ENCODE measurements around the gene TLNRD1.

TLNRD1 gene

GRCh38 chr15:80978685-80979329, 21.9 kb upstream of the TLNRD1 start:
- DNase-seq, result no peak

DNA sequence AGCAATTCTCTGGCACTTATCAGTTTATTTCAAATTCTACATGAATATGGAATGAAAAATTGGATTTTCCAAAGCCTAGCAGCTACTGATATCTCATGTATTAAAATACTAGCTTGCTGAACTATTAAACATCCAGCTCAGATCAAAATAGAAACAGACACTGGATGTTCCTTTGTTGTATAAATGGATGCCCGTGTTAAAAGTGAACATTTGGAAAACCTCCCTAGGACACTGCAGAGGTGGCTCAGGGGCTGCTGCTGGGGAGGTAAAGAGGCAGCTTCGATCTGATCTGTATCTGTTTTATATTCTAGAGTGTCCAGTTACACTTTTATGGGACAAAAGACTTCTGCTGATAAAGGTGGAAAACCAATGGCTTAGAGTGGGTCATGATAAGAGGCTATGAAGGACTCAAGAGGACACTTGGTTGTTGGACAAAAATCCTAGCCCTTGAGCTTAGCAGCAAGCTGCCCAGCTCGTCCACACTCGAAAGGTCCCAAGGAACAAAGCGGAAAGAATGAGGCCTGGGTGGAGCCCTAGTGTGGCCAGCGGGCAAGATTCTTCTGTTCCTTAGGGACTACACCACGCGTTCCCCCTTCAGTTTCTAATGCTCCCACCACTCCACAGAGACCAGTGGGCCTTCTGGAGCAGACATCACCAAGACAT, 21.1 kb upstream of the TLNRD1 start:
- no peak for DNase-seq

DNA sequence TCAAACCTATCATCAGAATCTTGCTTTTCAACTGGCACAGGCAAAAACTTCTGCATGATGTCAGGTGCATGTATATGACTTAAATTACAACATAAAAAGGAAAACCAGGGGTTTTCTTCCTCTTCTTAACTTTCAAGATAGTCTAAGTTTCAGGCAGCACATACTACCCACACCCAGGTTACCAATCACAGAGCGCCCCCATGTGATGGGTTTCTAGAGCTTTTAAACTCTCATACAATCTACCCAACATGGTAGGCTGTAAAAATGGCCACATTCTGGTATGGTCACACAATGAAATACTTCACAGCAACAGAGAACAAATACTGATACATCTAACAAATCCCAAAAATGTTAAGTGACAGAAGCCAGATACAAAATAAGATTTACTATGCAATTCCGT, 18.5 kb upstream of the TLNRD1 start:
- DNase-seq, result no peak

DNA sequence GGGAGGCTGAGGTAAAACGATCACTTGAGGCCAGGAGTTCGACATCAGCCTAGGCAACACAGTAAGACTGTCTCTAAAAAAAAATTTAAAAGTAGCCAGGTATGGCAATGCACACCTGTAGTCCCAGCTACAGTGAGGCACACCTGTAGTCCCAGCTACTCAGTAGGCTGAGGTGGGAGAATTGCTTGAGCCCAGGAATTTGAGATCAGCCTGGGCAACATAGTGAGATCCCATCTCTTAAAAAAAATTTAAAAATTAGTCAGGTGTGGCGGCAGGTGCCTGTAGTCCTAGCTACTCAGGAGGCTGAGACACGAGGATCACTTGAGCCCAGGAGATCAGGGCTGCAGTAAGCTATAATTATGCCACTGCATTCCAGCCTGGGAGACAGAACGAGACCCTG, 17.9 kb upstream of the TLNRD1 start:
- DNase-seq, result no peak

DNA sequence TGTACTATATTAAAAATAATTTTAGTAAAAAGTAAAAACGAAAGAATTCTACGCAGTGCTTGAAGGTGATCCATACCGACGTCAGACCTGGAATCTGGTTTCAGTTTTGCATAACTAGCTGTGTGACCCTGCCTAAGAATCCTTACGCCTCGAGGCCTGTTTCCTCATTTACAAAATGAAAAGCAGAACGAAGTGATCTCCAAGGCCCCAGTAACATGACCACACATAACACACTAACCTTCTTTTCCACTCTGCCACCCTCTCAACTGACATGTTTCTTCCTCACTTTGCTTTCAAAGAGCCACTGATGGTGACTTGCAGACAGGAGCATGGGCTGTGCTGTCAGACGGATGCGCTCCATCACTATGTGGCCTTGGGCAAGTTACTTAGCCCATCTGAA, 15.9 kb upstream of the TLNRD1 start:
- peak; percentile 39 for DNase-seq

- DNase-seq, result no peak
Measured at GRCh38 chr15:80985981-80986380, 14.7 kb upstream of the TLNRD1 start.

DNA sequence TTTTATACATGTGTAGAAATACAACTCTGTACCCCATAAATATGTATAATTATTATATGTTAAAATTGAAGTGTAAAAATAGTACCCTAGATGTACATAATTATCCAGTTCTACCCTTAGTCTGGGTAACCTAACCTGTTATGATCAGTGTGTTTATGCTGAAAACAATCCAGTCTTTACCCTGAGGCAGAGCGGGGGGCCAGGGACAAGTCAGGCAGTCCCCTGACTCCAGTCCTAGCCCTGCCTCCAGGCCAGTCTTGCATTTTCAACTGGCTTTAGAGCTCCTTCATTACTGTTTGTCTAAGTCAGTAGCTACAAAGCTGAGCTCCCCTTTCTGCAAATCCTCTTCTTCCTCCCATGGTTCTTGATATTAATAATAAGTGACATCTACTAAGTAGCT, 14.2 kb upstream of the TLNRD1 start:
- no peak for DNase-seq

GRCh38 chr15:80988148-80988796, 12.5 kb upstream of the TLNRD1 start:
- no peak for DNase-seq

DNA sequence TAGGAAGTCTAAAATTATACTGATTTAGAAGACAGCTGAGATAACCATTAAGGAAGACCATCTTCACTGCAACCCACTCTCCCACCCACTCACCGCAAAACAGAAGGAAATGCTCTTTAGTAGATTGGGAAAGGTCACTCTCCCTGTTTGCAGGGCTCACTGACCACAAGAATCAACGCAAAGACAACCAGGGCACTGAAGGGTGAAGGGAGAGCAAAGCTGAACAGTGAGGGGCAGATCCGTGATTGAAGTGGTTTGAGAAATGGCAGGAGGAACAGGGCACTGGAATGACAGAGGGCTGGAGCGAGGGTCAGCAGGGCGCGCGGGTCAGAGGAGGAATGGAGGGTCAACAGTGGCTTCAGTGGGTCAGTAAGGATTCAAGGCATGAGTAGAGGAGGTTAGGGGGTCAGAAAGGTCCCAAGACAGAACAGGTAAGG, 11.6 kb upstream of the TLNRD1 start:
- DNase-seq, result no peak

DNA sequence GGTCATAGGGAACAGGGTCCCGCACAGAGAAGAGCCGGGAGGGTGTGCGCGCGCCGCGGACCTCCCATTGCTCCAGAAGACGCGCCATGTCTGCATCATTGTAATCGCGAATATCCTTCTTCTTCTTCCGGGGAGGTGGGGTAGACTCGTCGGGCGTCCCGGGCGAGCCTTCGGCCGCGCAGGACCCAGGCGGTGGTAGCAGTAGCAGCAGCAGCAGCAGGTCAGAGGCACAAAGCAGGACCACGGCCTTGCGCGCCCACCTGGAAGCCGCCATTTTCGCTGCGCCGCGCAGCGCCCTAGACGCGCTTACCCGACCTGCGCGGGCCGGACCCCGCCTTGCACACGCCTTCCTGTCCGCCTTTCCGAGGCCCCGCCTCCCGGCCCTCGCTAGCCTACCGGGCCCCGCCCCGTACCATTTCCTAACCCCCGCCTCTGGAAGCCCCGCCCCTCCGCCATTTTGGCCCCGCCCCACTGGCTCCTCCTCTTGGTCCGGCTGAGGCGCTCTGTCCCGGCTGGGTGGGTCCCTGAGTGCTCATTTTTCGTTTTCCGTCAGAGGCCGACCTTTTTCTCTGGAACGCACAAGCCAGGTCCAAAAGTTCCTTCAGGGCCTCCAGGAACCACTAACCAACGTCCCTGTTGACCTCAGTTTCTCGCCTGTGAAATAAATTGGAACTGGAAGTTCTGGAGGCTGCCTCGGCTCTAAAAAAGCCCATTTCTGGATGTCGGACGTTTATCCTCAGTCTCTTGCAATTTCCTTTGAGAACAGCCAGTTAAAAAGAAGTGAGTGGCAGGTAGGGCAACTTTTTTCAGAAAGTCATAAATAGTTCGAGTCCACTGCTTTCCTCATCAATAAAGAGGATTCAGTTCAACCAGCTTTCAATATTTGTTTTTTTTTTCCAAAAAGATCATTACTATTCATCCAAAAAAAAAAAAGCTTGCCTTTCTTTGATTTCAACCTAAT, 10.9 kb upstream of the TLNRD1 start, which contains the start of gene MESD:
Gene MESD, minus strand, starts transcription at position 302 of the 961 bp plus-strand sequence. Its CDS starts 28 bp downstream, at position 274.
- DNase-seq, result peak; percentile 95

DNA sequence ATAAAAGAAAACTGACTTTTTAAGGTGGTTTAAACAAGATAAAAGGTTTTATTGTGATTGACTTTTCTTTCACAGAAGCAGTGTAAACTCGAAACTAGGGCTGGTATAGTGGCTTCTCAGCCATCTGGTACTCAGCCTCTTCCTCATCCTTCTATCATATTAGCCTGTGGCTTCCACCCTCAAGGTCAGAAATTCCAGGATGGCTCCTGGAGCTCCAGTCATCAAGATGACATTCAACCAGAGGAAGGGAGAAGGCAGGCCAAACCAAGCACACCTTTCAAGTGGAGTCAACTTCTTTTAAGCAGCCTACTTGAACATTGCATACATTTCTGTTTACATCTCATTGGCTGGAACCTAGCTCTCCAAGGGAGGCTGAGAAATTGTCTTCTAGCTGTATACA, 9.8 kb upstream of the TLNRD1 start:
- no peak for DNase-seq

- no peak for DNase-seq
Measured at GRCh38 chr15:80991421-80991820, 9.3 kb upstream of the TLNRD1 start.

GRCh38 chr15:80992006-80992405, 8.7 kb upstream of the TLNRD1 start:
- no peak for DNase-seq

DNA sequence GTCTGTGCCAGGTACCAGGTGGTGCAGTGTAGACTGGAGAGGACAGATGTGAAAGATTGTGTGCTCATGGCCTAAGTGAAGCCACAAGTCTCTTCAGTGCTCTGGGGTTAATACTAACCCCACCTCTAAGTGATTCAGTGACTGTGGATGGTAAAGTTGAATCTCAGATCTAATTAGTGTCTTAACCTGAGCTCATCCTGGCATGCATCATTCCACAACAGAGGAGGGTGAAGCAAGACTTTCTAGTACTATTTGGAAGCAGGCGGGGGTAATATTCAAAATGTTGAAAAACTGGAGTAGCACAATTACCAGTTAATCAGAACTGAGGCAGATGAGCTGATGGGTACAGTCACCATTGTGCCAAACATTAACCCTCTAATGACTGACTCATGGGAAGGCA, 8.3 kb upstream of the TLNRD1 start:
- DNase-seq, result no peak

- DNase-seq, result no peak
Measured at GRCh38 chr15:80996247-80996646, 4.5 kb upstream of the TLNRD1 start.

DNA sequence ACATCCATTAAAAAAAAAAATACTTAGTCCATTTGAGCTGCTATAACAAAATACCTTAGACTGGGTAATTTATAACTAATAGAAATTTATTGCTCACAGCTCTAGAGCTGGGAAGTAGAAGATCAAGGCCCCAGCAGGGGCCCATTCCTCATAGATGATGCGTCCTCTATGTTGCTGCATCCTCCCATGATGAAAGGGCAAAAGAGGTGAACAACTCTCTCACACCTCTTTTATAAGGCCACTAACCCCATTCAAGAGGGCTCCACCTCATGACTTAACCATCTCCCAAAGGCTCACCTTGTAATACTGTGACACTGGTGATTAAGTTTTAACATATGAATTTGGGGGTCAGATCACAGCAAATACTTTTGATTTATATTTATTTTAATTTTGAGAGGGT, 3.0 kb upstream of the TLNRD1 start:
- no peak for DNase-seq

- DNase-seq, result no peak
Measured at GRCh38 chr15:80998251-80998650, 2.5 kb upstream of the TLNRD1 start.

DNA sequence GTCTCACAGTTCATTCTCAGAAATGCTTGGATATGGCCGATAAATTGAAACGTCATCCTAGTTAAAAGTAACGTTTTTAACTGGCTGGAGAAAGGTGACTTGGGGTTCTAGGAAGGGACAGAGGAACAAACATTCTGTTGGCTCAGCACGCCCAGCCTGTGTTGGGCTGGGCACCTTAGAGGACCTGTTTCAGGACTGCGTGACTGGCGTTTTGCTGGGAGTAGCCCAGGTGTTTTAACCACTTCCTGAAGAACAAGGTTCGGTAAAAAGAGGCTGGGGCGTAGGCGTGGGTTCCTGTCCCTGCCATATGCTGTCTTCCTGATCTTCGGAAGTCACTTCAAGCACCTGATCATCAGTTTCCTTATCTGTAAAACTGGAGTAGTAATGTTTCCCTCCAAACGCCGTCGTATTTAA, 1.1 kb upstream of the TLNRD1 start:
- peak; percentile 39 for DNase-seq

- DNase-seq, result no peak
Measured at GRCh38 chr15:81000144-81000623, 539 bp upstream of the TLNRD1 start.

DNA sequence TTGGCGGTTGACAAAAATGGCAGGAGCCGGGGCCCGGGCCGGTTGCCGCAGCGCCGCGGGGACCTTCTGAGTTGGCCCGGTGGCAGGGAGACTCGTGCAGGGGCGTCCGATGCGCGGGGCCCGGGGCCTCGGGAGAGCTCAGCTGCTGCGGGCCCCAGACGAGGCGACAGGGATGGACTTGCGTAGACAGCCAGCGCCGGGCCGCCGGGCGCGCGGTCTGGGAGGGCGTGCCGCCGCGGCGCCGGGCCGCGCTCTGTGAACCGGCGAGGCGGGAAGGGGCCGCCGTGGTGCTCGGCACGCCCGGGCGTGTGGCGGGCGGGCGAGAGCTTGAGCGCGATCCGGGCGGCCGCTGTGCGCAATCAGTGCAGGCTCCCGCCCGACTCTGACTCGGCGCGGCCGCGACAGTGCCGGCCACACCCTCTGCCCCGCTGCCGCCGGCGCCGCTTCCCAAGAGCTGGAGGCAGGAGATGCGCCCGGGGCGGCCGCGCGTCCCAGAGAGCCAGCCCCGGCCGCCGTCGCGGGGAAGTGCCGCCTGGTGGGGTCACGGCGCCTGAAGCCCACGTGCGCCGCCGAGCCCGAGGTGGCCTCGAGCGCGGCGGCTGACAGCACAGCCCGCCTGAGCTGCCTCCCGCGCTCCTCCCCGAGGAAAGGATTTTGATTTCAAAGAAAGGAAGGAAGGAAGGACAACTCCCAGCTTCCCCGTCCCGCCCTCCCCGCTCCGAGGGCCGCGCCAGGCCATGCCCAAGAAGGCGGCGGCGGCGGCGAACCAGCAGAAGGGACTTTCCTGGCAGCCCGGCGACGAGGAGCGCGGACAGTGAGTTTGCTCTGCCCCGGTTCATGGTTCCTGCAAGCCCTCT, 657 bp downstream of the TLNRD1 start:
- DNase-seq, result peak; percentile 66

GRCh38 chr15:81002009-81002330, 1.2 kb downstream of the TLNRD1 start:
- DNase-seq, result no peak
